Gastrocnemius medialis (tissue), 4 donors: ENCODE measurements around the gene MAP3K4.

Experiments used
- POLR2A ChIP-seq, 2 donors: fragments of 450-650 bp; IDR thresholded peaks; one replicate each; pipeline ENCODE4 v1.6.1; 2017; ENCODE audit warnings: antibody characterized with exemption in 2 of 2, mild to moderate bottlenecking in 2 of 2, moderate library complexity in 2 of 2
- TF ChIP-seq, protein P1 (sequence below), 5 experiments: fragments of 450-650 bp in 3 of 5; fragments of 200-600 bp in 2 of 5; sonication (generic) in 2 of 5; IDR thresholded peaks in 4 of 5; conservative IDR thresholded peaks in 1 of 5; 1 replicate in 4 of 5; 2 replicates in 1 of 5; pipeline ENCODE4 v1.5.1; 2016 to 2019; ENCODE audit warnings: antibody characterized with exemption in 5 of 5, mild to moderate bottlenecking in 3 of 5, moderate library complexity in 3 of 5

- TF ChIP-seq, protein P1, sequence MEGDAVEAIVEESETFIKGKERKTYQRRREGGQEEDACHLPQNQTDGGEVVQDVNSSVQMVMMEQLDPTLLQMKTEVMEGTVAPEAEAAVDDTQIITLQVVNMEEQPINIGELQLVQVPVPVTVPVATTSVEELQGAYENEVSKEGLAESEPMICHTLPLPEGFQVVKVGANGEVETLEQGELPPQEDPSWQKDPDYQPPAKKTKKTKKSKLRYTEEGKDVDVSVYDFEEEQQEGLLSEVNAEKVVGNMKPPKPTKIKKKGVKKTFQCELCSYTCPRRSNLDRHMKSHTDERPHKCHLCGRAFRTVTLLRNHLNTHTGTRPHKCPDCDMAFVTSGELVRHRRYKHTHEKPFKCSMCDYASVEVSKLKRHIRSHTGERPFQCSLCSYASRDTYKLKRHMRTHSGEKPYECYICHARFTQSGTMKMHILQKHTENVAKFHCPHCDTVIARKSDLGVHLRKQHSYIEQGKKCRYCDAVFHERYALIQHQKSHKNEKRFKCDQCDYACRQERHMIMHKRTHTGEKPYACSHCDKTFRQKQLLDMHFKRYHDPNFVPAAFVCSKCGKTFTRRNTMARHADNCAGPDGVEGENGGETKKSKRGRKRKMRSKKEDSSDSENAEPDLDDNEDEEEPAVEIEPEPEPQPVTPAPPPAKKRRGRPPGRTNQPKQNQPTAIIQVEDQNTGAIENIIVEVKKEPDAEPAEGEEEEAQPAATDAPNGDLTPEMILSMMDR (IDR thresholded peaks at IDR 0.05 in 4 of 5, conservative IDR thresholded peaks at IDR 0.05 in 1 of 5): no peak
- TF ChIP-seq POLR2A (IDR thresholded peaks at IDR 0.05): no peak
Observed at GRCh38 chr6:161151059-161151645, 159.6 kb downstream of the MAP3K4 start.
